ENCODE results near the gene UBLCP1. TPM values are rescaled to one million over a fixed set of nuclear protein-coding genes. Genes with fewer than 3 reads are reported as not detected.

The UBLCP1 gene
- total and polyA plus RNA-seq, 8 donors: 29.9 to 49.9 (median 37.3) TPM

DNA sequence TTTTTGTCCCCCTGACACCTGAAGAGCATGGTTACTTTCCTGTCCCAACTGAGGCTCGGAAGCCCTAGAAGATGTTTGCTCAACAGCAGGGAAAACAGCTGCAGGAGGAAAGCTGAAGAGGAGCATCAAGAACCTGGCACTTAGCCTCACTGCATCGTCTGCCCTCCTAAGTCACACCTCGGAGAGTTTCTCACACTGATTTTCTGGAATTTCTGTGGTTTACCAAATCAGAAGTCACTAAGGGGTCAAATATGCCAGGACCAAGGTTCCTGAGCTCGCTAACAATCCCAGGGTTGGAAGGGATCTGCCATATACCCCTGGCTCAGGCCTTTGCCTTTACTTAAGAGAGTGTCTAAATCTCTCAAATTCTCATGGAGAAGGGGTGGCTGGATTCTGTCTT, 61.9 kb downstream of the UBLCP1 start:
- H3K9me3 ChIP-seq: no peaks in the 10 kb centered on the region
- no peaks in the 10 kb centered on the region for H3K4me1 ChIP-seq
- H3K27ac ChIP-seq: no peak overlapping the region
- ATAC-seq (no peak), DNase-seq (no peak)
- H3K4me3 ChIP-seq: no peak overlapping the region
- TF ChIP-seq, protein P1, sequence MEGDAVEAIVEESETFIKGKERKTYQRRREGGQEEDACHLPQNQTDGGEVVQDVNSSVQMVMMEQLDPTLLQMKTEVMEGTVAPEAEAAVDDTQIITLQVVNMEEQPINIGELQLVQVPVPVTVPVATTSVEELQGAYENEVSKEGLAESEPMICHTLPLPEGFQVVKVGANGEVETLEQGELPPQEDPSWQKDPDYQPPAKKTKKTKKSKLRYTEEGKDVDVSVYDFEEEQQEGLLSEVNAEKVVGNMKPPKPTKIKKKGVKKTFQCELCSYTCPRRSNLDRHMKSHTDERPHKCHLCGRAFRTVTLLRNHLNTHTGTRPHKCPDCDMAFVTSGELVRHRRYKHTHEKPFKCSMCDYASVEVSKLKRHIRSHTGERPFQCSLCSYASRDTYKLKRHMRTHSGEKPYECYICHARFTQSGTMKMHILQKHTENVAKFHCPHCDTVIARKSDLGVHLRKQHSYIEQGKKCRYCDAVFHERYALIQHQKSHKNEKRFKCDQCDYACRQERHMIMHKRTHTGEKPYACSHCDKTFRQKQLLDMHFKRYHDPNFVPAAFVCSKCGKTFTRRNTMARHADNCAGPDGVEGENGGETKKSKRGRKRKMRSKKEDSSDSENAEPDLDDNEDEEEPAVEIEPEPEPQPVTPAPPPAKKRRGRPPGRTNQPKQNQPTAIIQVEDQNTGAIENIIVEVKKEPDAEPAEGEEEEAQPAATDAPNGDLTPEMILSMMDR (IDR thresholded peaks at IDR 0.05): no peak
- intact Hi-C loops (cut with DNase I): no loop called here
- H3K36me3 ChIP-seq: no peaks in the 10 kb centered on the region
- no peaks in the 10 kb centered on the region for H3K27me3 ChIP-seq

DNA sequence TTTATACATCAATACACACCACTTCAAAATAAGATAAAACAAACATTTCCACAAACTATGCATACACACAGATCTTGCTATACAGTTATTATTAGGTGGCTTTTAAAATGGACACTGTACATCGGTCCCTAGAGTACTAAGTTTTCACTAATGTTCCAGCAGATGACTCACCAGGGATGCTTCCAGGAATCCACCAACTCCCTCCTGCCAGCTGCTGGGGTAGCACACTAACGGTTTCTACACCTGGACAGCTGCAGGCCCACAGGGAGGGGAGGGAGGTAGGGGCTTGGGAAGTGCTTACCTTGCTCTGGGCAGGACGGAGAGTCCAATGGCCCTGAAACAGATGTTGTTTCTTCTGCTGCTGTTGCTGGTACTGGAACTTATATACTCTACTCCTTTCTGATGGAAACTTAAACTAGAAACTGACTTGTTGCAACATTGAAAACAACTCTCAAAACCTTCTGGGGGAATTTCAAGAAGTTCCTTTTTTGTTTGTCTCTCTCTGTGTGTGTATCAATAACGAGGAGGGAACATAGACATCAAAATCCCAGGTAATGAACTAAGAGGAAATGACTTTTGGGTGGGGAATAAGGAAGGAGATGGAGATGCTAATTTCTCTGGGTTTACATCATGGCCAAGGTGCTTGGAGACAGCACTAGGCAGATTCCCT, 67.2 kb downstream of the UBLCP1 start, which contains the start of gene IL12B:
TSS of gene IL12B (minus strand) at position 357 of the 670 bp plus-strand sequence. CDS start 3,705 bp downstream, outside the sequence.
- TF ChIP-seq, protein P1 (IDR thresholded peaks at IDR 0.05): no peak
- Histone ChIP-seq H3K9me3 (no peaks in the 10 kb centered on the region), H3K4me1 (peaks cover 4 to 13% of the 10 kb centered on the region in 2 donors), H3K27me3 (no peaks in the 10 kb centered on the region), H3K4me3 (peak within 1 kb of the TSS; percentile 27 to 35), H3K27ac (no peak within 1 kb of the TSS), H3K36me3 (no peaks in the 10 kb centered on the region)
- intact Hi-C loops (cut with DNase I): no loop called here
- DNase-seq (no peak), ATAC-seq (no peak)

DNA sequence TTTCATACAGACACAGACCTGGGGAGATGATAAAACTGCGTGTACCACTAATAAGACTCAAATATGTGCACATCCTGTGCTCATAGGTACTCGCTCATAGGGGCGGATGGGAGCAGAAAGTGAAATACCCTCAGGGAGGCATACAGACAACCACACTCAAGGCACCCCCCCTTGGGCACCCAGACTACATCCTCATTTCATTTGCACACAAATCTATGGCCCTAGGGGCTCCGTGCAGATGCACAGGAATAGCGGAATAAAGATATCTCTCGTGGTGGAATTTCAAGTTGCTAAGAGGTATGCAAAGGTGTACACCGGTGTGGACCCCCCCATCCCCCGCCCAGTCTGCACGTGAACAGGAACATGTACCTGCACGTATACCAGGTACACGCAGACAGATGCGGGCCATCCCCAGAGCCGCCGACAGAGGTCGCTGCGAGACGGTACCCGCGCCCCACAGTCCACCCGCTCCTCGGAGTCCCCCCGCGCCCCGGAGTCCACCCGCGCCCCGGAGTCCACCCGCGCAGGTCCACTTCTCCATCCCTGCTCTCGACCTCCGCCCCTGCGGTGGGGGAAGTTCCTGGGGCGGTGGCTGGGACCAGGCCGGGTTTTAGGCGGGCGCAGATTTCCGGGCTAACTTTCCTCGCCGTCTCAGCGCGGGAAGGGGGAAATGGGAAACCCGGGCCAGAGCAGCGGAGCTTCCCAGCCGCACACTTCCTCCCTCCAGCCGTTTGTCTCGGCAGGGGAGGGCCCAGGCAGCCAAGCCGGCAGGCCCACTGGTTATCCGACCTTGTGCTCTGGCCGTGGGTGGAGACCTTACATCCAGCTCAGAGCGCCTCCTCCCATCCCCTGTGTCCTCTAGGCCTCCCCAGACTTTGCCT, 68.2 kb downstream of the UBLCP1 start:
- intact Hi-C loops (cut with DNase I): no loop called here
- H3K27me3 ChIP-seq: no peaks in the 10 kb centered on the region
- no peaks in the 10 kb centered on the region for H3K9me3 ChIP-seq
- DNase-seq (peak; percentile 36 to 92 (median 64)), ATAC-seq (peak; percentile 99)
- TF ChIP-seq, protein P1 (IDR thresholded peaks at IDR 0.05): peak; percentile 65 to 66
- no peaks in the 10 kb centered on the region for H3K36me3 ChIP-seq
- no peak overlapping the region for H3K27ac ChIP-seq
- peak overlapping the region; percentile 27 to 35 for H3K4me3 ChIP-seq
- H3K4me1 ChIP-seq: peaks cover 4 to 13% of the 10 kb centered on the region in 2 donors

DNA sequence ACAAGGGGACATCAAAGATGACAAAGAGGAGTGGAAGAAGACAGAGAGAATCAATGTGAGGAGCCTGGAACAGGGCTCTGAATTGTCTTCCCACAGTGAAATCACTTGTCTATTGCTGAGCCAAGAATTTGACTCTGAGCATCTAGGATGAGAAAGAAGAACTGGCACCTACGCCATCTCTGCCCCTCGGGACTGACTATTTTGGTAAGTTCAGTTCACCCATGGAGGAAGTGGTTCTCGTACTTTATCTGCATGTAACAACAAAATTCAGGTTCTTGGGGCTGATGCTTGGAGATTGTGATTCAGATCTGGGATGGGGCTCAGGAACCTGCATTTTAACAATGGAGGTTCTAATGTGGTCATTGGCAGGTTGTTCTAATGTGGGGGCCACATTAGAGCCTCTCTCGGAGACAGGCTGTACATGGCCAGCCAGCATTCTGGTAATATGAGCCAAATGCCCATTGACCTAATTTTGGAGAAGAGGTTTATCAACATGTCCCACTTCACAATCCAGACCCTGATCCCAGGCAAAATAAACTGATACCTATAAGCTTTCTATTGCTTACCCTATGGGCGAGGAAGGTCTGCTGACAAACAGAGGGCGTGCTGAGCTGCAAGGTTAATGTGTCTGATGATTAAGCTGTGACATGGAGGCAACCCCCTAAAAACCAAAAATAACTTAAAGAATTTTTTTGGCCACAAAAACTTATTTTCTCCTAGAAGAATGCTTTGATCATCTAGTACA, 69.9 kb downstream of the UBLCP1 start:
- H3K27ac ChIP-seq: no peak overlapping the region
- TF ChIP-seq, protein P1 (IDR thresholded peaks at IDR 0.05): no peak
- H3K36me3 ChIP-seq: no peaks in the 10 kb centered on the region
- H3K27me3 ChIP-seq: no peaks in the 10 kb centered on the region
- DNase-seq: no peak
- H3K9me3 ChIP-seq: no peaks in the 10 kb centered on the region
- H3K4me1 ChIP-seq: peaks cover 4 to 18% of the 10 kb centered on the region in 2 donors
- intact Hi-C loops (cut with DNase I): no loop called here
- no peak for ATAC-seq
- H3K4me3 ChIP-seq: no peak overlapping the region
